COR-L47 (cell line): ENCODE measurements around the gene DNAJA3.

ENCODE experiments used
- DNase-seq: peaks from one replicate; lab custom pipeline; 2025; lab: John Stamatoyannopoulos, UW

Gene DNAJA3

GRCh38 chr16:4425378-4426020 lies at the start of gene DNAJA3:
DNAJA3 (plus strand) TSS chr16:4425868; CDS start chr16:4425882, 14 bp downstream.
- DNase-seq: peak; percentile 92

- no peak for DNase-seq
Observed at GRCh38 chr16:4376126-4376892, 49.4 kb upstream of the DNAJA3 start.

GRCh38 chr16:4376893-4377572 lies 48.6 kb upstream of the DNAJA3 start:
- no peak for DNase-seq

DNA sequence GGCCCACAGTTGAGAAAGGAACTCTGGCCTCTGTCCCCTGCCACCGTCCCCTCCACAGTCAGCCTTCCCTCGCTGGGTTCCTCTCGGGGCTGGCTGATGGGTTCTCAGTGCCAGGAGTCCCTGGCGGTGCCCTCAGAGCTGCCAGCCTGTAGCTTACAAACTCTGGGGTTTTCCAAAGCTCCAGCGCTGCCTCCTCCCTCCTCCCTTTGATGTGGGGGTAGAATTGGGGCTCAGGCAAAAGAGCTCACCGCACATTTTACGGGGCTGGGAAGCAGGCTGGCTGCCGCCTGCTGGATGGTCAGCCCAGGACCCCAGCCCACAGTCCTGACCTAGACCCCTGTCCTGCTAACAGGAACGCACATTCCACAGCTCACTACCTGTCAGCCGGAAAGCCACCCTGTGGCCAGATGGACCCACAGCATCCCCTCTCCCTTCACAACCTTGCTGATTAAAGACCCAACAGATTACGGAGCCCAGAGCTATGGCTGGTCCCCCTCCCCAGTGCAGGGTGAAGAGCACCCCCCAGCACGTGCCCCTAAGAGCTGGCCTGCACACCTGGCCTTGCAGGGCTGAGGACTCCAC lies 48.0 kb upstream of the DNAJA3 start:
- no peak for DNase-seq

- DNase-seq: no peak
Observed at GRCh38 chr16:4378161-4378666, 47.5 kb upstream of the DNAJA3 start.

DNA sequence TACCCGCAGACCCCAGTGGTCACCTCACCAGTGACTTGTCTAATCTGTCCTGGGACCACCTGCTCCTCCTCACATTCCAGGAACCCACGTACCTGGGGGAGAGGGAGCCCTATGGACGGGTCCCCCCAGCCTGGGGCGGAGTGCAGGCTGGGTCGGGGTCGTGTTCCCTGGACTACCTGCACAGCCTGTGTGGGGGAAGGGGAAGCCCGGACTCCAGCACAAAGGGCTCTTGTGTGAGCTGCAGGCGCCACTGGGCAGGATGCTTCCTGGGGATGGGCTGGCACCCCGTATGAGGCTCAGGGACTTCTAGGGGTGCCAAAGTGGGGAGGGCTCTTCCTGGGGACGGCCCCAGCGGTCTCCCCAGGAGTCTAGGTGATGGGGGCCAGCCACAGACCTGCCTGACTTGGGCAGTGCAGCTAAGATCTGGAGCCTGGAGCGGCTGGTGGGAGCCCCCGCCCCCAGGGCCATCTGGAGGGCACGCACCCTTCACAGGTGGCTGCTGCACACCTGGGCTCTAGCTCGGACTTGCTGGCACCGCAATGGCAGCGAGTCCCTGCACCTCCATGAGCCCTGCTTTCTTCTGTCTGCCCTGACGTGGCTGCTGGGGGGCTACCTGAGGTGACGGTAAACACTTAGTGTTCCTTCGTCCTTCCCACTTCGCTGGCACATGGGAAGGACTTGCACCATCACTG lies 46.5 kb upstream of the DNAJA3 start:
- DNase-seq: no peak

DNA sequence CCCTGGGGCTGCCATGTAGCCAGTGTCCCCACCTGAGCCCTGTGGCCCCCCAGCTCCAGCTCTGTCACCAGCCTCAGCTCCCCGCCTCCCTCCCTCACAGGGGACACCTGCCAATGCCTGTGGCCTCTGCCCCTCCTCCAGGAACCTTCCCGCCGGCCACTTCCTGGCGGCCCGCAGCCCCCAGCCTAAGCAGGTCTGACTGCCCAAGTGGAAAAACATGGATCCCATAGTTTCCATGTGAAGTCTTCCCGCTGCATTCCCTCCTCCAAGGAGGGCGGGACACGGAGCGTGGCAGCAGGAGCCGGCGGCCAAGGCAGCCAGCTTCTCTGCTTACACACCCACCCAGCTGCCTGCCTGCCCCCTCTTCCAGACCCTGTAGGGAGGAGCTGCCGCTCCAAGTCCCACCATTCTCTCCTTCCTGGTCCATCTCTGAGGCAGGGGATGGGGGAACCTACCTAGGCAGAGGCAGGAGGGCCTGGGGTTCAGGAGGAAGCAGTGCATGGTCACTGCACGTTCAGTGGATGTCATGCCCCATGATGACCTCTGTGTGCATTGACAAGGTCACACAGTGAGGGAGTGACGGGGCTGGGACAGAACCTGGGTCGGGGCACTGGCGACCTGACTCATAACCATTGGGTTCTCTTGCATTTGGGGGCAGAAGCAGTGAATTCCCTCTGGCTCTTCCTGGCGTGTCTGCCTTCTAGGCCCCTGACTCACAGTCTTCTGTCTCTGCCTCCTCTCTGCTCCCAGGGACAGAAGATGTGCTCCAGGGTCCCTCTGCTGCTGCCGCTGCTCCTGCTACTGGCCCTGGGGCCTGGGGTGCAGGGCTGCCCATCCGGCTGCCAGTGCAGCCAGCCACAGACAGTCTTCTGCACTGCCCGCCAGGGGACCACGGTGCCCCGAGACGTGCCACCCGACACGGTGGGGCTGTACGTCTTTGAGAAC lies 45.3 kb upstream of the DNAJA3 start:
- DNase-seq: no peak

DNA sequence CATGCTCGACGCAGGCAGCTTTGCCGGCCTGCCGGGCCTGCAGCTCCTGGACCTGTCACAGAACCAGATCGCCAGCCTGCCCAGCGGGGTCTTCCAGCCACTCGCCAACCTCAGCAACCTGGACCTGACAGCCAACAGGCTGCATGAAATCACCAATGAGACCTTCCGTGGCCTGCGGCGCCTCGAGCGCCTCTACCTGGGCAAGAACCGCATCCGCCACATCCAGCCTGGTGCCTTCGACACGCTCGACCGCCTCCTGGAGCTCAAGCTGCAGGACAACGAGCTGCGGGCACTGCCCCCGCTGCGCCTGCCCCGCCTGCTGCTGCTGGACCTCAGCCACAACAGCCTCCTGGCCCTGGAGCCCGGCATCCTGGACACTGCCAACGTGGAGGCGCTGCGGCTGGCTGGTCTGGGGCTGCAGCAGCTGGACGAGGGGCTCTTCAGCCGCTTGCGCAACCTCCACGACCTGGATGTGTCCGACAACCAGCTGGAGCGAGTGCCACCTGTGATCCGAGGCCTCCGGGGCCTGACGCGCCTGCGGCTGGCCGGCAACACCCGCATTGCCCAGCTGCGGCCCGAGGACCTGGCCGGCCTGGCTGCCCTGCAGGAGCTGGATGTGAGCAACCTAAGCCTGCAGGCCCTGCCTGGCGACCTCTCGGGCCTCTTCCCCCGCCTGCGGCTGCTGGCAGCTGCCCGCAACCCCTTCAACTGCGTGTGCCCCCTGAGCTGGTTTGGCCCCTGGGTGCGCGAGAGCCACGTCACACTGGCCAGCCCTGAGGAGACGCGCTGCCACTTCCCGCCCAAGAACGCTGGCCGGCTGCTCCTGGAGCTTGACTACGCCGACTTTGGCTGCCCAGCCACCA lies 44.4 kb upstream of the DNAJA3 start:
- DNase-seq: no peak

GRCh38 chr16:4381935-4382794 lies 43.5 kb upstream of the DNAJA3 start:
- no peak for DNase-seq

- no peak for DNase-seq
Observed at GRCh38 chr16:4382795-4383357, 42.8 kb upstream of the DNAJA3 start.

DNA sequence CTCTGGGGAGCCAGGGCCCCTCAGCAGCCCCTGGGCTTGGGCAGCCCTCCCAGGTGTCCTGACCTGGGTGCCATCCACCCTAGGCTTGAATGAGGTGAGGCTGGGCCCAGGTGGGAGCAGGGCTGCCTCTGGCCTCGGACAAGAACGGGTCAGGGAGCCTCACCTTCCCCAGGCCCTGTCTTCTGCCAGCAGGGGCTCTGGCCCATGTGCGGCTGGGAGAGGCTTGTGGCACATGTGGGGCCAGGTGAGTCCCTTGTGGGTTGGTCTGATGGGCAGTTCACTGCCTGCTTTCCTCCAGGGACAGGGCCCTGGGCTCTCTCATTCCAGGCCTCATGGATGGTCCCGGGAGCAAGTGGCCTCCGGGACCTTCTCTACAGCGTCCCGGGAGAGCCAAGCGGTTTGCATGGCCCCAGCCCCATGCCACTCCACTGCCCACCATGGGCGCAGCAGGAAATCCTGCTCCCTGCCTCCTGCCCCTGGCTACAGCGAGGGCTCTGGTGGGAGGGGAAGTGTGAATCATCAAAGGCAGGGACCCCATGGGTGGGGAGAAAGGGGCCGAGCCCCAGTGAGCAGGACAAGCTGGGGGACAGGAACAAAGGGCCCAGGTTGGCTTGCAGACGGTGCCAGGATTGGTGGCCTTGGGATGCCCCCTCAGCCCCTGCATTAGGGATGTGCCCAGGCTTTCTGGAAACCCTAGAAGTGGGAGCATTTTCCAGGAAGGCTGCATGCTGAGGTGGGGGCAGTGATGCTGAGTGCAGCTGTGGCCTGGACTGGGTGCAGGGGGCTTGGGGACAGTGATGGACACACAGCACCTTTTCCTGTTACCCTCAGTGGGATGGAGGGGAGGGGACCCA lies 41.9 kb upstream of the DNAJA3 start:
- DNase-seq: no peak

DNA sequence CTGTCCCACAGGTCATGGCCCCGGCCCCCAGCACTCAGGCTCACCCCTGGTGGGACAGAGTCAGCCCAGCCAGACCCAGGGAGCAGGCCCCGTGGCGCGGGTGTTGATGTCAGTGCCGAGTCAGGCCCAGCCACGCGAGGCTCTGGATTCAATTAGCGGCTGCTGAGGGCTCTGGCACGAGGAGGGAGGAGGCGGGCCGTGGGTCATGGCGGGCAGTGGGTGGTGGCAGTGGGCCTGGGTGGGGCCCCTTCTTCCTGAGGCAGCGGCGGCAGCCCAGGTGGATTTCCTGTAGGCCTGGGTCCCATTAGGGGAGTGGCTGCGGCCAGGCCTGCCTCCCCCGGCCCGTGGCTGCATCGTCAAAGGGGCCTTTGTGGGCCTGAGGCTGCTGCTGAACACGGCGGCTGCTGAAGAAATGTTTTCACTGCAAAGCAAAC lies 41.1 kb upstream of the DNAJA3 start:
- DNase-seq: no peak

DNA sequence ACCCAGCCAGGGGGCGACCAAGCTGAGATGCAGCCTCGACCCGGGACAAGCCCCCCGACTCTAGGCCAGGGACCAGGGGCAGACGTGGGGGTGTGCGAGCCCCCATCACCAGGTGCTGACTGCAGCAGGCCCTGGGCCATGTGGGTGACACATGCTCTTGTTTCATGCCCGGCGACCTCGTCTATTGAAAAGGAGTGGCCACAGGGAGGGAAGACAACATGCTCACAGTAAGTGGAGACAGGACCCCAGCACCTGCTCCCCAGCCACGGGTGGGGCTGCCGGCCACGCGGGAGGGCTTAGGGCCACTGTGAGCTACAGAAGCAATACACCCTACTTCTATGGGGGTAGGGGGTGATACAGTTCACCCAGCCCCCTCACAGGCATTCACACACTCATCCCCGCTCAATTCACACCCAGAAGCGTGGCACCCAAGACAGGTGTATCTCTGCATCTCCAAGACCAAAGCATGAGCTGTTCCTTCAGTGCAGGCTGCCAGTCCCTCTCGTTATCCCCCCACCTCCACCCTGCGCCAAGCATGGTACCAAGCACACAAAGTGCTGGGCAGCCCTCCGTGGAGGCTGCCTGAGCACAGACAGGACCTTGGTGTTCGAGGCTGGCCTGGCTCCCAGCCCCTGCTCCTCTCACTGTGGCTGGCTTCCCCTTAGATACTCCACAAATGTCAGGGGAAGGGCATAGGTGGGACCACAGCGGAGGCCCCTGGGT lies 40.4 kb upstream of the DNAJA3 start:
- DNase-seq: no peak

GRCh38 chr16:4385789-4386450 lies 39.7 kb upstream of the DNAJA3 start:
- no peak for DNase-seq

DNA sequence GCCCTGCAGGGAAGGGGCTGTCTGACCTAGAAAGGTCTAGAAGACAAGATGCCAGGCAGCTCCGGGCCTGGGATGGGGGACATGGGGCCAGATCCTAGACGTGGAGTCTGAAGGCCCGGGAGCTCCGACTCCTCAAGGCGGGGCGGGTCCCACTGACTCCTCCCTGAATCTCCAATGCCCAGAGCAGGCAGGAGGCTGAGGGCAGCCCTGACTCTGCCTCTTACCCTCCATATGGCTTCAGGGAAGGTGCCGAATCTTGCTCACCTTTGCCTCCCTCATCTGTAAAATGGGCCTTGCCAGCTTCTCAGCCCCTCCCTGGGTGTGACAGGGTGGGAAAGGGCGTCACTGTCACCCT lies 39.2 kb upstream of the DNAJA3 start:
- no peak for DNase-seq

DNA sequence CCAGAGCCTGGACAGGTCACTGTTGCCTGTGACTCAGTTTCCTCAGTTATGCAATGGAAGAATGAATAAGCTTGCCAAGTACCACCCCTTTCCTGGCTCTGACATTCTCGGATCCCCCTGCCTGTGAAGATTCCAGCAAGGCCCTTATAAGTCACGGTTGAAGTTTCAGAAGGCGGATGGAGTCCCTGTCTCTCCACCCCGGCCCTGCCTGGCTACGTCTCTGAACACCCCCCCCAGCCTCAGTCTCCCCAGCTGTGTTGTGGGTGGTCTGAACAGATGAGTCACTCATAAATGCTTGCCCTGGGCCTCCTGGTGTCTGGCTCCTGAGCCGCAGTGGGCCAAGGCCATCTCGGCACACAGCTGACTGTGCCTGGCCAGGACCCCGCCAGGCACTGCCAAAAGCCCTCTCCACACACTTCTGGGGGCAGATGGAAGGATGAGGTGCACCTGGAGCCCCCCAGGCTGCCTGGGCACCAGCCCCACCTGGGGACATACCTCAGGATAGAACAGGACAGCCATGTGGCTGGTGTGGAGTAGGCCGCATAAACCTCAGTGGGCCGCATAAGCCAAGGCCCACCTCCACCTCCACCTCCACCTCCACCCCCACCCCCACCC lies 38.6 kb upstream of the DNAJA3 start:
- no peak for DNase-seq
